Thoracic aorta (tissue), 2 donors: ENCODE results near the gene HCN2. TPM values are rescaled to one million over a fixed set of nuclear protein-coding genes. Genes with fewer than 3 reads are reported as not detected.

Experiments used
- ATAC-seq: fragments of 150-250 bp; one replicate; pipeline ENCODE4 v1.8.0; 2017; ENCODE audit warnings: low read depth; ENCODE audit not compliant: insufficient number of reproducible peaks, low FRiP score
- DNase-seq: peaks from one replicate; pipeline ENCODE4 v3.0.0-alpha.2; 2020; ENCODE audit warnings: low spot score
- H3K27ac ChIP-seq, 2 donors: fragments of 200-600 bp; sonication (generic); 1 replicate in 1 of 2; 2 replicates in 1 of 2; pipeline ENCODE4 v1.5.1; 2016; ENCODE audit warnings: mild to moderate bottlenecking in 2 of 2, moderate library complexity in 2 of 2
- H3K27me3 ChIP-seq: fragments of 200-600 bp; sonication (generic); replicated peaks from 2 replicates; pipeline ENCODE4 v1.6.0; 2016; ENCODE audit warnings: mild to moderate bottlenecking; ENCODE audit not compliant: insufficient read depth
- H3K36me3 ChIP-seq: fragments of 200-600 bp; sonication (generic); one replicate; pipeline ENCODE4 v1.5.1; 2016
- H3K4me1 ChIP-seq, 2 donors: fragments of 200-600 bp; sonication (generic); 1 replicate in 1 of 2; 2 replicates in 1 of 2; pipeline versions ENCODE4 v1.5.1 to v1.6.0; 2016; ENCODE audit warnings: low read depth in 2 of 2, mild to moderate bottlenecking in 1 of 2; ENCODE audit not compliant: control insufficient read depth in 1 of 2
- H3K4me3 ChIP-seq: fragments of 200-600 bp; sonication (generic); 2 replicates; pipeline ENCODE4 v1.5.1; 2016; ENCODE audit warnings: mild to moderate bottlenecking
- H3K9me3 ChIP-seq: fragments of 200-600 bp; sonication (generic); 2 replicates; pipeline ENCODE4 v1.5.1; 2016
- CTCF ChIP-seq: fragments of 200-600 bp; sonication (generic); IDR thresholded peaks from one replicate; pipeline ENCODE4 v1.5.1; 2019; ENCODE audit warnings: antibody characterized with exemption
- total RNA-seq, 2 donors: library from RNA; depleted of rRNA; stranded (reverse); fragments of >200 nt; gene quantifications; one replicate each; pipeline versions ENCODE4 v1.1.0 to v1.2.3, GENCODE V29; 2016

Gene HCN2
- total RNA-seq, 2 donors from 2014 or later, result not detected

DNA sequence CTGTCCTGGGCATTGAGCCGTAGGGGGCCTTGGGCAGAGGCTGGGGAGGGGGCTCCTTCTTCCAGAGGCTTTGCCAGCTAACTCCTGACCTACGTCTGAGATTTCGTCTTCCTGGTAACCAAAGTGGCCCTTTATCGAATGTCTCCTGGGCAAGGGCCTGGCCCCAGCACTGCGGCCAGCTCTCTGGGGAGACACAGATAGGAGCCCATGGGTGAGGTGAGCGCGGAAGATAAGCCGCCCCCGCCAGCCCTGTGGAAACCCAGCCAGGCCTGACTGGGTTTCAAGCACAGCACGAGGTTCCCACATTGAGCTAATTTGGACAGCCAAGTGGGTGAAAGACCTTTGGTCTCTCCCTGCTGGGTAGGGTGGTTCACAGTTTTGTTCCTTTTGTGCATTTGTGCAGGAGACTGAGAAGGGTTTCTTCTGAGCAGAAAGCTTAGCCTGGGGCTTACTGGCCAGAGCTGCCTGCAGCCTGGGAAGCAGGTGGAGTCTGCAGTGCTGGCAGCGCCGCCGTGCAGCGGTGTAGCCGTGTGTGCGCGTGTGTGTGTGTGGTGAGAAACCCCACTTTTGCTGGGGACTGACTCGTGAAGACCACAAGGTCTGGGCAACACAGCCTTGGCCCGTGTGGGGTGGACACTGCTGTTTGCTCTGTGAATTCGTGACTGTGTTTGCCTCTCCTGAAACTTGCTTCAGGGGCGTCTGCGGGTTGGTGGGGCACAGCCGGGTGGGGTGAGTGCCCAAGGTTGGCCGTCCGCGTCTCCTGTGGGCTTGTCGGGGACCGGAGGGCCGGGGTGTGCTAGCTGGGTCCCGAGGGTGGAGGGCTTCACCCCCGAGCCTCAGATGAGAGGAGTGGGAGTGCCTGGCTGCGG lies 14.8 kb upstream of the HCN2 start:
- ATAC-seq (no peak), DNase-seq (no peak)
- Histone ChIP-seq H3K27me3 (no peaks in the 10 kb centered on the region), H3K4me3 (peak overlapping the region; percentile 54), H3K9me3 (no peaks in the 10 kb centered on the region), H3K4me1 (peaks cover 26 to 49% of the 10 kb centered on the region in 2 donors), H3K27ac (no peak overlapping the region), H3K36me3 (peaks cover 10% of the 10 kb centered on the region)
- TF ChIP-seq CTCF, result no peak

DNA sequence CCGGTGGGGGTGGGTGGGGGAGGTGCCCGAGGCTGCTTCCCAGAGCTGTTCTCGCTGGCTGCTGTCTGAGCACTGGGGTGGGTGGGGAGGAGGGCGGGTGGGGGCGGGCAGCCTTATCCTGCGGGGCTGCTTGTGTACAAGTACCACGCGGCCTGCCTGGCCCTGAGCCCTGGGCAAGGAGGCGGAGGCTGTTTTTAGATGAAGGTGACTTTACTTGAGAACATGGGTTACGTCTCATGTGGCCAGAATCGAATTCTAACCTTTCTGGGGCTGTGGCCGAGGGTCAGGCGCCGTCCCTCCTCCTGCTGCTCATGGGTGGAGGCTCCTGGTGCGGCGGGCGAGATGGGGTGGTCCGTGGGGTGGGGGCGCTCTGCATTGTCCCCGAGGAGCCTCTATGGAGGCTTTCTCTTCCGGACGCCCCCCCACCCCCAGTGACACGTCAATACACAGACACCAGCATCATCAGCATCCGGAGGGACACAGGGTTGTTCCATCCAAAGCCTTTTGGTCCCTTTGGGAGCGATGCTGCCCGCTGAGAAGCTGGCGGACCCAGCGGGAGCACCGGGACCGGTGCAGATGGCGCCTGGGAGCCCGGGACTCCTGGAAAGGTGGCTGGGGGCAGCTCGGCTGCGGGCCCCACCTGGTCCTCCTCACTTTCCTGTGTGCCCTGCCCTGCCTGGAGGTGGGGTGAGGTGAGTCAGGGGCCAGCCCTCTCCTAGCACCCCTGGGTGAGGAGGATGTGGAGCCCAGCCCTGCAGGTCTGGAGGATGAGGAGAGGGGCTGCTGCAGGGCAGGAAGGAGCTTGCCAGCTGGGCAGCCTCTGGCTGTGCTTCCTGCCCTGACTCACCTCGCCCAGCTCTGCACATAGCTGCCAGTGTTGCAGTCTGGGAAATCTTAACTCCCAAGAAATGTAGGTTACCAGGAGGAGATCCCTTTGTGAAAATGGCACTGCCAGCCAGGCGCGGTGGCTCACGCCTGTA lies 13.9 kb upstream of the HCN2 start:
- Histone ChIP-seq H3K36me3 (peaks cover 17% of the 10 kb centered on the region), H3K9me3 (no peaks in the 10 kb centered on the region), H3K4me3 (peak overlapping the region; percentile 54), H3K27ac (no peak overlapping the region), H3K4me1 (peaks cover 26 to 49% of the 10 kb centered on the region in 2 donors), H3K27me3 (no peaks in the 10 kb centered on the region)
- ATAC-seq (no peak), DNase-seq (no peak)
- no peak for TF ChIP-seq CTCF

GRCh38 chr19:576768-577438 lies 12.8 kb upstream of the HCN2 start:
- Histone ChIP-seq H3K4me1 (peaks cover 26 to 41% of the 10 kb centered on the region in 2 donors), H3K36me3 (peaks cover 26% of the 10 kb centered on the region), H3K27me3 (no peaks in the 10 kb centered on the region), H3K27ac (no peak overlapping the region), H3K9me3 (no peaks in the 10 kb centered on the region), H3K4me3 (no peak overlapping the region)
- ATAC-seq (no peak), DNase-seq (no peak)
- TF ChIP-seq CTCF, result no peak

GRCh38 chr19:577439-578392 lies 12.0 kb upstream of the HCN2 start:
- Histone ChIP-seq H3K36me3 (peaks cover 31% of the 10 kb centered on the region), H3K27me3 (no peaks in the 10 kb centered on the region), H3K27ac (no peak overlapping the region), H3K9me3 (no peaks in the 10 kb centered on the region), H3K4me1 (peaks cover 26 to 41% of the 10 kb centered on the region in 2 donors), H3K4me3 (no peak overlapping the region)
- no peak for DNase-seq
- TF ChIP-seq CTCF, result no peak
- no peak for ATAC-seq
